Muscle of back (tissue), 11 donors: ENCODE results near the gene AP5Z1. TPM values are rescaled to one million over a fixed set of nuclear protein-coding genes. Genes with fewer than 3 reads are reported as not detected.
A peak's percentile ranks its signal among the peaks of the same experiment; 100 is the strongest.

Experiments
- DNase-seq, 3 donors: peaks; one replicate each; pipeline versions ENCODE4 v3.0.0 to v3.0.0-alpha.2; 2013
- polyA plus RNA-seq, 10 donors: library from polyadenylated mRNA; unstranded; fragments of 120-200 nt; gene quantifications; one replicate each; pipeline ENCODE4 v1.2.1, GENCODE V29; 2013; ENCODE audit not compliant: insufficient read length in 10 of 10

The AP5Z1 gene
- polyA plus RNA-seq, 10 donors, result 9.1 to 23.4 (median 12.2) TPM

GRCh38 chr7:4837041-4837802 is 61.8 kb downstream of the AP5Z1 start:
- no peak for DNase-seq

- peak in 1 of 3 donors; percentile 59 for DNase-seq
Observed at GRCh38 chr7:4837803-4838625, 62.6 kb downstream of the AP5Z1 start.

- no peak for DNase-seq
Observed at GRCh38 chr7:4838626-4839334, 63.4 kb downstream of the AP5Z1 start.

GRCh38 chr7:4840079-4840501 is 64.7 kb downstream of the AP5Z1 start:
- DNase-seq, result no peak

Other genes with a start within 250 kb of the AP5Z1 start
- 10 to 100 TPM; 12.5 to 18.8 (median 16.4) TPM for gene FOXK1, start 93.3 kb upstream of the AP5Z1 start, polyA plus RNA-seq
- gene PAPOLB, start 86.4 kb downstream of the AP5Z1 start, polyA plus RNA-seq, result under 1 TPM in 5 of 10 donors, not detected in 5; 0.04 to 0.09 (median 0.04) TPM
- gene RADIL, start 108.1 kb downstream of the AP5Z1 start, polyA plus RNA-seq, result 1 to 10 TPM; 2.9 to 6.0 (median 3.7) TPM
- under 1 TPM in 3 of 10 donors, not detected in 7; 0.10 to 0.19 (median 0.11) TPM for gene MMD2, start 183.6 kb downstream of the AP5Z1 start, polyA plus RNA-seq